ENCODE results near the gene DEFB132. TPM values are rescaled to one million over a fixed set of nuclear protein-coding genes. Genes with fewer than 3 reads are reported as not detected.

Gene DEFB132
- total and polyA plus RNA-seq, 2 of the 13 experiments (the other 11 are each of a cell fraction or from before 2014, with no cell fraction given), result not detected

DNA sequence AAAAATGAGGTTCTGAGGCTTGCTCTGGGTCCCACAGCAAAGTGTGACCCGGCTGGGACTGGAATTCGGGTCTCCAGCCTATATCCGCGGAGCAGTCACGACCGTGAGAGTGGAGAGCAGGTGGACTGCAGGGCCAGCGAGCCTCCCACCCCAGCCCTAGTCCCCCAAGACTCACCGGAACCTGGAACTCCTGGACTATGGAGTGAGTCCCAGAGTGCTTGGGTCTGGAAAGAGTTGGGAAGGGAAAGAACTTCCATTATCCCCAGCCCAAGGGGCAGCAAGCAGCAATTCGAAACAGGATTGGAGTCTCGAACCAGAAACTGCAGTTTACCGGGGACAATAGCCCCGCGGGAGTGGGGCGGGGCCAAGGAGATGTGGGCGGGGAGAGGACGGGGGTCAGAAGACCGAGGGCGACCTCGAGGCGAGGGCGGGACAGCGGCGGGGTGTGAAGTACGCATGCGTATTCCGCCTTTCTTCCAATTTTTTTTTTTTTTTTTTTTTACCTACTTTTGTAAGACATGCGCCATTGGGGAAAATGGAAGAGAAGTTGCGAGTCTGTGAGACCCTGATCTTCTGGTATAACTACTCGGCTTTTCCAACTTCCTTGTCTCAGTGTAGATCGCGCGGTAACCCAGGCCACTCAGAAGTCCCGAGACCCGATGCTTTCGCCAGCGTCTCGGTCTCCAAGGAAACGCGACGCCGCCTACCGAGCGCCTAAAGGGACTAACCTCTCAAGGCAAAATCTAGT lies 32.7 kb downstream of the DEFB132 start, which contains the start of gene C20orf96 (continued):
- no peak for TF ChIP-seq GATA4 (IDR thresholded peaks at IDR 0.05; ENCODE audit: borderline replicate concordance, low read depth)
- peak; percentile 82; the same call in 1 of the 2 replicates for TF ChIP-seq BORCS8-MEF2B (CRISPR knock-in tag; IDR thresholded peaks at IDR 0.05)
- peak; percentile 23; the same call in 1 of the 2 replicates for TF ChIP-seq ZNF674 (CRISPR knock-in tag; IDR thresholded peaks at IDR 0.05; ENCODE audit: low read depth)
- TF ChIP-seq SMAD1 (CRISPR knock-in tag; IDR thresholded peaks at IDR 0.05; ENCODE audit: borderline replicate concordance, low read depth), result peak; percentile 52; the same call in 1 of the 2 replicates
- TF ChIP-seq SMARCC2 (IDR thresholded peaks at IDR 0.05), result no peak
- no peak for TF ChIP-seq MAFF (IDR thresholded peaks at IDR 0.05; ENCODE audit: low read depth, low read length)
- peak; percentile 56; the same call in 1 of the 2 replicates for TF ChIP-seq ZIK1 (CRISPR knock-in tag; IDR thresholded peaks at IDR 0.05; ENCODE audit: borderline replicate concordance, low read depth)
- peak; percentile 90; the same call in 1 of the 2 replicates for TF ChIP-seq KIAA2018 (CRISPR knock-in tag; IDR thresholded peaks at IDR 0.05; ENCODE audit: borderline replicate concordance)
- 0 out of 2 replicates have a peak, but pooled peaks have one; percentile 9 for TF ChIP-seq MNT (IDR thresholded peaks at IDR 0.05)
- TF ChIP-seq, protein P1, sequence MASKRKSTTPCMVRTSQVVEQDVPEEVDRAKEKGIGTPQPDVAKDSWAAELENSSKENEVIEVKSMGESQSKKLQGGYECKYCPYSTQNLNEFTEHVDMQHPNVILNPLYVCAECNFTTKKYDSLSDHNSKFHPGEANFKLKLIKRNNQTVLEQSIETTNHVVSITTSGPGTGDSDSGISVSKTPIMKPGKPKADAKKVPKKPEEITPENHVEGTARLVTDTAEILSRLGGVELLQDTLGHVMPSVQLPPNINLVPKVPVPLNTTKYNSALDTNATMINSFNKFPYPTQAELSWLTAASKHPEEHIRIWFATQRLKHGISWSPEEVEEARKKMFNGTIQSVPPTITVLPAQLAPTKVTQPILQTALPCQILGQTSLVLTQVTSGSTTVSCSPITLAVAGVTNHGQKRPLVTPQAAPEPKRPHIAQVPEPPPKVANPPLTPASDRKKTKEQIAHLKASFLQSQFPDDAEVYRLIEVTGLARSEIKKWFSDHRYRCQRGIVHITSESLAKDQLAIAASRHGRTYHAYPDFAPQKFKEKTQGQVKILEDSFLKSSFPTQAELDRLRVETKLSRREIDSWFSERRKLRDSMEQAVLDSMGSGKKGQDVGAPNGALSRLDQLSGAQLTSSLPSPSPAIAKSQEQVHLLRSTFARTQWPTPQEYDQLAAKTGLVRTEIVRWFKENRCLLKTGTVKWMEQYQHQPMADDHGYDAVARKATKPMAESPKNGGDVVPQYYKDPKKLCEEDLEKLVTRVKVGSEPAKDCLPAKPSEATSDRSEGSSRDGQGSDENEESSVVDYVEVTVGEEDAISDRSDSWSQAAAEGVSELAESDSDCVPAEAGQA (IDR thresholded peaks at IDR 0.05; ENCODE audit: low read depth), result no peak; the same call in 1 of the 2 replicates
- TF ChIP-seq, protein P1 (CRISPR knock-in tag; IDR thresholded peaks at IDR 0.05; ENCODE audit: borderline replicate concordance), result no peak
- no peak for TF ChIP-seq ZNF10 (CRISPR knock-in tag; IDR thresholded peaks at IDR 0.05; ENCODE audit: borderline replicate concordance, low read depth)

Data from HepG2 (cell line).